Esophagus muscularis mucosa (tissue), 4 donors: ENCODE data around the gene KLHL29. TPM values are rescaled to one million over a fixed set of nuclear protein-coding genes. Genes with fewer than 3 reads are reported as not detected.

Experiments used
- DNase-seq: peaks from one replicate; pipeline ENCODE4 v3.0.0-alpha.2; 2017; ENCODE audit errors: extremely low spot score
- H3K27ac ChIP-seq, 4 donors: fragments of 200-600 bp; sonication (generic); replicated peaks in 1 of 4; 1 replicate in 3 of 4; 2 replicates in 1 of 4; pipeline ENCODE4 v1.5.1; 2016 to 2019; ENCODE audit warnings: mild to moderate bottlenecking in 1 of 4
- H3K27me3 ChIP-seq, 4 donors: fragments of 200-600 bp; sonication (generic); one replicate each; pipeline versions ENCODE4 v1.5.1 to v1.6.0; 2016 to 2019
- H3K36me3 ChIP-seq, 4 donors: fragments of 200-600 bp; sonication (generic); one replicate each; pipeline ENCODE4 v1.5.1; 2016 to 2019
- H3K4me1 ChIP-seq, 4 donors: fragments of 200-600 bp; sonication (generic); one replicate each; pipeline ENCODE4 v1.5.1; 2016 to 2019
- H3K4me3 ChIP-seq, 4 donors: fragments of 200-600 bp; sonication (generic); 1 replicate in 2 of 4; 2 replicates in 2 of 4; pipeline ENCODE4 v1.5.1; 2016 to 2019; ENCODE audit warnings: mild to moderate bottlenecking in 4 of 4, moderate library complexity in 1 of 4
- H3K9me3 ChIP-seq, 4 donors: fragments of 200-600 bp; sonication (generic); 1 replicate in 3 of 4; 2 replicates in 1 of 4; pipeline ENCODE4 v1.5.1; 2016 to 2019
- CTCF ChIP-seq, 3 experiments: fragments of 200-600 bp in 2 of 3; fragments of 450-650 bp in 1 of 3; sonication (generic) in 2 of 3; IDR thresholded peaks; one replicate each; pipeline ENCODE4 v1.5.1; 2017 to 2019; ENCODE audit warnings: antibody characterized with exemption in 3 of 3, mild to moderate bottlenecking in 2 of 3, moderate library complexity in 1 of 3
- EP300 ChIP-seq: sonication (generic); formaldehyde crosslinking; IDR thresholded peaks from one replicate; pipeline ENCODE4 v1.6.1; 2017; ENCODE audit warnings: antibody characterized with exemption
- POLR2A ChIP-seq: fragments of 450-650 bp; IDR thresholded peaks from one replicate; pipeline ENCODE4 v1.6.1; 2017; ENCODE audit warnings: antibody characterized with exemption, moderate library complexity, mild to moderate bottlenecking, low read depth
- POLR2AphosphoS5 ChIP-seq, 2 donors: sonication (generic); formaldehyde crosslinking; IDR thresholded peaks; one replicate each; pipeline ENCODE4 v1.6.1; 2017; ENCODE audit warnings: antibody characterized with exemption in 2 of 2
- WGBS: methylation state at CpG from one replicate; pipeline ENCODE4 v1.1.5; 2018; 5-methylcytosine and 5-hydroxymethylcytosine counted together
- intact Hi-C: fragments of 100-400 bp; cut with DNase I; formaldehyde crosslinking; loops from one replicate; pipeline ENCODE4 v1.15.1; 2023
- total RNA-seq, 4 donors: library from RNA; depleted of rRNA; stranded (reverse); fragments of >200 nt; gene quantifications; one replicate each; pipeline versions ENCODE4 v1.1.0 to v1.2.1, GENCODE V29; 2016

KLHL29 gene
- total RNA-seq, 4 donors from 2014 or later: 22.0 to 26.1 (median 23.4) TPM

GRCh38 chr2:23591111-23591510 lies 206.1 kb downstream of the KLHL29 start:
- Histone ChIP-seq H3K4me1 (peaks cover 46 to 100% (median 90%) of the 10 kb centered on the region in 4 donors), H3K4me3 (no peak overlapping the region), H3K27me3 (no peaks in the 10 kb centered on the region), H3K9me3 (no peaks in the 10 kb centered on the region), H3K27ac (peak overlapping the region; percentile 87 to 99 (median 91)), H3K36me3 (no peaks in the 10 kb centered on the region)
- intact Hi-C loops: no loop called here
- DNase-seq: no peak
- WGBS: 74% methylated on average over 7 of the region's 7 CpGs
- TF ChIP-seq CTCF (IDR thresholded peaks at IDR 0.05): no peak
- TF ChIP-seq POLR2AphosphoS5 (IDR thresholded peaks at IDR 0.05): no peak
- no peak for TF ChIP-seq POLR2A
- TF ChIP-seq EP300: no peak

GRCh38 chr2:23592061-23592685 lies 207.2 kb downstream of the KLHL29 start:
- intact Hi-C loops: no loop called here
- no peak for DNase-seq
- Histone ChIP-seq H3K4me3 (no peak overlapping the region), H3K36me3 (no peaks in the 10 kb centered on the region), H3K27me3 (no peaks in the 10 kb centered on the region), H3K4me1 (peaks cover 52 to 99% (median 96%) of the 10 kb centered on the region in 4 donors), H3K27ac (peak overlapping the region; percentile 87 to 99 (median 91)), H3K9me3 (no peaks in the 10 kb centered on the region)
- no peak for TF ChIP-seq CTCF (IDR thresholded peaks at IDR 0.05)
- TF ChIP-seq EP300: no peak
- TF ChIP-seq POLR2AphosphoS5 (IDR thresholded peaks at IDR 0.05): no peak
- TF ChIP-seq POLR2A: no peak
- 93% methylated on average over 3 of the region's 9 CpGs for WGBS

GRCh38 chr2:23592898-23593751 lies 208.1 kb downstream of the KLHL29 start:
- intact Hi-C loops: no loop called here
- Histone ChIP-seq H3K36me3 (no peaks in the 10 kb centered on the region), H3K27me3 (no peaks in the 10 kb centered on the region), H3K9me3 (no peaks in the 10 kb centered on the region), H3K4me1 (peaks cover 52 to 98% (median 97%) of the 10 kb centered on the region in 4 donors), H3K4me3 (no peak overlapping the region), H3K27ac (peak overlapping the region; percentile 87 to 99 (median 91))
- TF ChIP-seq POLR2A (no peak), EP300 (no peak), POLR2AphosphoS5 (IDR thresholded peaks at IDR 0.05) (no peak), CTCF (IDR thresholded peaks at IDR 0.05) (no peak)
- no peak for DNase-seq
- 87% methylated on average over 12 of the region's 12 CpGs for WGBS

- H3K27ac ChIP-seq: peak overlapping the region; percentile 87 to 99 (median 91)
Measured at GRCh38 chr2:23593752-23594459, 208.9 kb downstream of the KLHL29 start.

More at GRCh38 chr2:23593752-23594459, 208.9 kb downstream of the KLHL29 start:
- TF ChIP-seq POLR2A: no peak
- peak; percentile 77 to 80 for TF ChIP-seq POLR2AphosphoS5 (IDR thresholded peaks at IDR 0.05)
- TF ChIP-seq EP300: peak; percentile 91
- intact Hi-C loops: no loop called here
- H3K9me3 ChIP-seq: no peaks in the 10 kb centered on the region
- peaks cover 52 to 98% (median 97%) of the 10 kb centered on the region in 4 donors for H3K4me1 ChIP-seq
- H3K4me3 ChIP-seq: peak overlapping the region in 2 of 4 donors; percentile 16 to 35
- no peaks in the 10 kb centered on the region for H3K27me3 ChIP-seq
- 41% methylated on average over 16 of the region's 21 CpGs for WGBS
- no peak for DNase-seq
- H3K36me3 ChIP-seq: no peaks in the 10 kb centered on the region
